Measurements from ENCODE around the gene SPP1. TPM values are rescaled to one million over a fixed set of nuclear protein-coding genes. Genes with fewer than 3 reads are reported as not detected.

Gene SPP1
- total and polyA plus RNA-seq, 9 of the 15 experiments (the other 6 are each of a cell fraction or from before 2014, with no cell fraction given) = 0.10 to 0.64 TPM; not detected in 7

- Histone ChIP-seq H3K9ac (ENCODE audit: insufficient read depth in 1 of 2, low read depth in 2 of 2, low read length in 2 of 2) (no peak overlapping the region), H3K4me1 (replicated peaks in 1 of 2; ENCODE audit: control insufficient read depth in 2 of 2, insufficient read depth in 2 of 2, low read length in 2 of 2) (no peaks in the 10 kb centered on the region), H3K79me2 (ENCODE audit: control insufficient read depth, insufficient read depth, low read length) (no peaks in the 10 kb centered on the region), H2AFZ (ENCODE audit: low read depth, low read length) (no peak overlapping the region), H3K27ac (ENCODE audit: extremely low read depth, low read depth, low read length) (no peak overlapping the region), H3K4me3 (no peak overlapping the region), H3K27me3 (ENCODE audit: control insufficient read depth in 2 of 2, insufficient read depth in 2 of 2, low read length in 2 of 2) (peaks cover 4% of the 10 kb centered on the region in 2 experiments; a peak in 1 of 5 replicates), H3K36me3 (ENCODE audit: control insufficient read depth, insufficient read depth, low read length) (no peaks in the 10 kb centered on the region), H3K4me2 (ENCODE audit: insufficient read depth, low read length) (no peak overlapping the region), H3K9me1 (ENCODE audit: control insufficient read depth, insufficient read depth, low read length) (no peaks in the 10 kb centered on the region), H4K20me1 (replicated peaks; ENCODE audit: control insufficient read depth, insufficient read depth, low read length) (no peaks in the 10 kb centered on the region), H3K9me3 (replicated peaks; ENCODE audit: control insufficient read depth, insufficient read depth, low read depth, low read length) (no peaks in the 10 kb centered on the region)
- TF ChIP-seq RAD21 (CRISPR knock-in tag; conservative IDR thresholded peaks at IDR 0.05 in 1 of 2, IDR thresholded peaks at IDR 0.05 in 1 of 2) (peak; percentile 53 to 63), GTF2E2 (tag; IDR thresholded peaks at IDR 0.05) (no peak), SMC3 (conservative IDR thresholded peaks at IDR 0.05; ENCODE audit: insufficient read depth, low read depth, low read length) (peak; percentile 47; the same call in 1 of the 2 replicates), NCOA6 (IDR thresholded peaks at IDR 0.05) (no peak), ZNF668 (CRISPR knock-in tag; IDR thresholded peaks at IDR 0.05) (no peak), ZNF507 (tag; conservative IDR thresholded peaks at IDR 0.05) (no peak), DEAF1 (CRISPR knock-in tag; IDR thresholded peaks at IDR 0.05) (peak; percentile 43; the same call in 1 of the 2 replicates)
- TF ChIP-seq, protein P1, sequence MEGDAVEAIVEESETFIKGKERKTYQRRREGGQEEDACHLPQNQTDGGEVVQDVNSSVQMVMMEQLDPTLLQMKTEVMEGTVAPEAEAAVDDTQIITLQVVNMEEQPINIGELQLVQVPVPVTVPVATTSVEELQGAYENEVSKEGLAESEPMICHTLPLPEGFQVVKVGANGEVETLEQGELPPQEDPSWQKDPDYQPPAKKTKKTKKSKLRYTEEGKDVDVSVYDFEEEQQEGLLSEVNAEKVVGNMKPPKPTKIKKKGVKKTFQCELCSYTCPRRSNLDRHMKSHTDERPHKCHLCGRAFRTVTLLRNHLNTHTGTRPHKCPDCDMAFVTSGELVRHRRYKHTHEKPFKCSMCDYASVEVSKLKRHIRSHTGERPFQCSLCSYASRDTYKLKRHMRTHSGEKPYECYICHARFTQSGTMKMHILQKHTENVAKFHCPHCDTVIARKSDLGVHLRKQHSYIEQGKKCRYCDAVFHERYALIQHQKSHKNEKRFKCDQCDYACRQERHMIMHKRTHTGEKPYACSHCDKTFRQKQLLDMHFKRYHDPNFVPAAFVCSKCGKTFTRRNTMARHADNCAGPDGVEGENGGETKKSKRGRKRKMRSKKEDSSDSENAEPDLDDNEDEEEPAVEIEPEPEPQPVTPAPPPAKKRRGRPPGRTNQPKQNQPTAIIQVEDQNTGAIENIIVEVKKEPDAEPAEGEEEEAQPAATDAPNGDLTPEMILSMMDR (IDR thresholded peaks at IDR 0.05 in 2 of 3, conservative IDR thresholded peaks at IDR 0.05 in 1 of 3; ENCODE audit: insufficient read depth in 2 of 3, low read depth in 1 of 3, low read length in 3 of 3) = peak; percentile 59 to 71 (median 69)
- peak; percentile 30 to 47 (median 38) for DNase-seq (ENCODE audit: extremely low read depth in 1 of 4, low spot score in 3 of 4)
- WGBS (ENCODE audit: insufficient coverage, low coverage, missing lambda C conversion rate) = 7% methylated on average over 14 of the region's 14 CpGs
- CTCF ChIA-PET (ENCODE audit: low intra/inter-chr PET ratio) = interaction anchor here (0.6 to 2.4 kb wide), 3 partner anchors 7 to 120 kb away, joined by 3 to 11 read pairs (median 3); no protein-coding TSS in a partner anchor
- intact Hi-C loops (cut with micrococcal nuclease) (loop anchor here (1.0 to 5.0 kb wide), 2 partner anchors 120 to 296 kb away; no protein-coding TSS in a partner anchor), in situ Hi-C loops (cut with MboI) (loop anchor here (10.0 kb wide), 1 partner anchor 119 kb away; no protein-coding TSS in a partner anchor)
- FAIRE-seq = peak; percentile 72
- no TSS peak for BruUV-seq (replicated peaks)
- POLR2A ChIA-PET = no interaction called here
- peak; percentile 89 for ATAC-seq
Observed at GRCh38 chr4:87973283-87974169, 2.0 kb upstream of the SPP1 start.

Data from K562 (cell line).